ENCODE data around the gene SRP19.

SRP19 gene

DNA sequence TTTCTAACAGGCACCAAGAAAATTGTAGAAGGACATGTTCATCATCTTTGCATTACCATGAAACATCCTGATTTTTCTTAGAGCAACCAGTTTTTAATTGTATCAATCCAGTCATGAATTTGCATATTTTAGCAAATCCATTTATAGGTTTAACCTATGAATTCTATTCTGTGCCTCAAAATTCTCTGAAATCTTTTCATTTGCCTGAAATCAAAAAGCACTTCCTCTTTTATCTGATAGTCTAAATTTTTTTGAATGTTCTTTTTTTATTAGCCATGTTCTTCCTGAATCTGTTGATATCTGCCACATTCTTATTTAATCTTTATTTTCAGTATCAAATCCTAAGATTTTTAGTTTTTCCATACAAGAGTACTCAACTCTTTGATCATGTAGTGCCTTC lies 36.9 kb upstream of the SRP19 start:
- in situ Hi-C loops (cut with HindIII; ENCODE audit: low pct_ligation_motif_present, low sequenced_read_pairs) = no loop called here
- H3K27ac ChIP-seq = no peak overlapping the region
- H3K4me3 ChIP-seq (ENCODE audit: low read depth, low read length) = no peak overlapping the region
- peaks cover 28% of the 10 kb centered on the region for H3K36me3 ChIP-seq (replicated peaks)
- TF ChIP-seq, protein P1, sequence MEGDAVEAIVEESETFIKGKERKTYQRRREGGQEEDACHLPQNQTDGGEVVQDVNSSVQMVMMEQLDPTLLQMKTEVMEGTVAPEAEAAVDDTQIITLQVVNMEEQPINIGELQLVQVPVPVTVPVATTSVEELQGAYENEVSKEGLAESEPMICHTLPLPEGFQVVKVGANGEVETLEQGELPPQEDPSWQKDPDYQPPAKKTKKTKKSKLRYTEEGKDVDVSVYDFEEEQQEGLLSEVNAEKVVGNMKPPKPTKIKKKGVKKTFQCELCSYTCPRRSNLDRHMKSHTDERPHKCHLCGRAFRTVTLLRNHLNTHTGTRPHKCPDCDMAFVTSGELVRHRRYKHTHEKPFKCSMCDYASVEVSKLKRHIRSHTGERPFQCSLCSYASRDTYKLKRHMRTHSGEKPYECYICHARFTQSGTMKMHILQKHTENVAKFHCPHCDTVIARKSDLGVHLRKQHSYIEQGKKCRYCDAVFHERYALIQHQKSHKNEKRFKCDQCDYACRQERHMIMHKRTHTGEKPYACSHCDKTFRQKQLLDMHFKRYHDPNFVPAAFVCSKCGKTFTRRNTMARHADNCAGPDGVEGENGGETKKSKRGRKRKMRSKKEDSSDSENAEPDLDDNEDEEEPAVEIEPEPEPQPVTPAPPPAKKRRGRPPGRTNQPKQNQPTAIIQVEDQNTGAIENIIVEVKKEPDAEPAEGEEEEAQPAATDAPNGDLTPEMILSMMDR (IDR thresholded peaks at IDR 0.05; ENCODE audit: low read depth, low read length, missing control alignments) = no peak
- H3K27me3 ChIP-seq (replicated peaks) = no peaks in the 10 kb centered on the region
- DNase-seq = no peak

DNA sequence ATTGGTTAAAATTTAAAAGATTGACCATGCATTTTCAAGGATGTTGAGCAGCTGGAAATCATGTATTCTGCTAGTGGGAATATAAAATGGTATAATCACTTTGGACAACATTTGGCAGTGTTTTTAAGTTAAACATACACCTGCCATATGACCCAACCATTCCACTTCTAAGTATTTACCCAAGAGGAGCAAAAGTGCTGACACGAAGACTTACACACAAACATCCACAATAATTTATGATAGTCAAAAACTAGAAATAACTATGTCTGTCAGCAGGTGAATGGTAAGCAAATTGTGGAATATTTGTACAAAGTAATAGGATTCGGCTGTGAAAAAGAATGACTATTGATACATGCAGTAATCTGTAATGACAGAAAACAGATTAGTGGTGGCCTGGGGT lies 30.7 kb upstream of the SRP19 start:
- no peak overlapping the region for H3K4me3 ChIP-seq (ENCODE audit: low read depth, low read length)
- in situ Hi-C loops (cut with HindIII; ENCODE audit: low pct_ligation_motif_present, low sequenced_read_pairs) = no loop called here
- peaks cover 17% of the 10 kb centered on the region for H3K36me3 ChIP-seq (replicated peaks)
- TF ChIP-seq, protein P1 (IDR thresholded peaks at IDR 0.05; ENCODE audit: low read depth, low read length, missing control alignments) = no peak
- no peaks in the 10 kb centered on the region for H3K27me3 ChIP-seq (replicated peaks)
- H3K27ac ChIP-seq = no peak overlapping the region
- DNase-seq = no peak

DNA sequence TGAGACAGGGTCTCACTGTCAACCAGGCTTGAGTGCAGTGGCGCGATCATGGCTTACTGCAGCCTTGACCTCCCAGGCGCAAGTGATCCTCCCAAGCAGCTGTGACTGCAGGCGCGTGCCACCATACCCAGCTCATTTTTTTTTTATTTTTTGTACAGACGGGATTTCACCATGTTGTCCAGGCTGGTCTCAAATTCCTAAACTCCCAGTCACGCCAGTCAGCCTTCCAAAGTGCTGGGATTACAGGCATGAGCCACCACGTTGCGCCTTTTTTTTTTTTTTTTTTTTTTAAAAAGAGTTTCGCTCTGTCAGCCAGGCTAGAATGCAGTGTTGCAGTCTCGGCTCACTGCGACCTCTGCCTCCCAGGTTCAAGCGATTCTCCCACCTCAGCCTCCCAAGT lies 27.1 kb upstream of the SRP19 start:
- TF ChIP-seq, protein P1 (IDR thresholded peaks at IDR 0.05; ENCODE audit: low read depth, low read length, missing control alignments) = no peak
- peaks cover 19% of the 10 kb centered on the region for H3K36me3 ChIP-seq (replicated peaks)
- in situ Hi-C loops (cut with HindIII; ENCODE audit: low pct_ligation_motif_present, low sequenced_read_pairs) = no loop called here

DNA sequence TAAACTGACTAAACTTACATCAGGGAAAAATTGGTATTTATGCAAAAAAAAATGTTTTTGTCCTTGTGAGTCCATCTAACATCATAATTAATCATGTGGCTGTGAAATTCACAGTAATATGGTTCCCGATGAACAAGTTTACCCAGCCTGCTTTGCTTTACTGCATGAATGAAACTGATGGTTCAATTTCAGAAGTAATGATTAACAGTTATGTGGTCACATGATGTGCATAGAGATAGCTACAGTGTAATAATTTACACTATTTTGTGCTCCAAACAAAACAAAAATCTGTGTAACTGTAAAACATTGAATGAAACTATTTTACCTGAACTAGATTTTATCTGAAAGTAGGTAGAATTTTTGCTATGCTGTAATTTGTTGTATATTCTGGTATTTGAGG lies 16.6 kb upstream of the SRP19 start:
- DNase-seq = no peak
- Histone ChIP-seq H3K27me3 (replicated peaks) (no peaks in the 10 kb centered on the region), H3K36me3 (replicated peaks) (peaks cover 1% of the 10 kb centered on the region), H3K4me3 (ENCODE audit: low read depth, low read length) (no peak overlapping the region), H3K27ac (no peak overlapping the region)
- in situ Hi-C loops (cut with HindIII; ENCODE audit: low pct_ligation_motif_present, low sequenced_read_pairs) = no loop called here
- TF ChIP-seq, protein P1 (IDR thresholded peaks at IDR 0.05; ENCODE audit: low read depth, low read length, missing control alignments) = no peak

More for the DNA sequence above, 27.1 kb upstream of the SRP19 start:
- no peak overlapping the region for H3K27ac ChIP-seq
- H3K27me3 ChIP-seq (replicated peaks) = no peaks in the 10 kb centered on the region
- H3K4me3 ChIP-seq (ENCODE audit: low read depth, low read length) = no peak overlapping the region
- DNase-seq = no peak

DNA sequence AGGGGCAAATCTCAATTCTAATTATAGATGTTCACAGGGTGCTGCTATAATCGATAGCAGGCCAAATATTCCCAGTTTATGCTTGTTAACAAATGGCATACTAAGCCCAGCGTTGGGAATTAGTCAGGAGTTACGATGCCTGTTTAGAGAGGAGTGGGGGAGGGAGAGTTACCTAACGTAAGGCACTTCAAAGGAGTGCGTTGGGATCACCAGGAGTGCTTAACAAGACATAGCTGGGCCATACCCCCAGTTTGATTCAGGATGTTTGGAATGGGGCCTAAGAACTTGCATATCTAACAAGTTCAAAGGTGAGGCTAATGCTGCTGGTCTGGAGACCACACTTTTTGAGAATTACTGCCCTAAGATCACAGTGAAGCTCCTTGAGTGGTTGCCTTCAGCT lies 14.5 kb upstream of the SRP19 start:
- no peaks in the 10 kb centered on the region for H3K36me3 ChIP-seq (replicated peaks)
- DNase-seq = no peak
- no peaks in the 10 kb centered on the region for H3K27me3 ChIP-seq (replicated peaks)
- in situ Hi-C loops (cut with HindIII; ENCODE audit: low pct_ligation_motif_present, low sequenced_read_pairs) = no loop called here
- H3K27ac ChIP-seq = no peak overlapping the region
- TF ChIP-seq, protein P1 (IDR thresholded peaks at IDR 0.05; ENCODE audit: low read depth, low read length, missing control alignments) = no peak
- no peak overlapping the region for H3K4me3 ChIP-seq (ENCODE audit: low read depth, low read length)

DNA sequence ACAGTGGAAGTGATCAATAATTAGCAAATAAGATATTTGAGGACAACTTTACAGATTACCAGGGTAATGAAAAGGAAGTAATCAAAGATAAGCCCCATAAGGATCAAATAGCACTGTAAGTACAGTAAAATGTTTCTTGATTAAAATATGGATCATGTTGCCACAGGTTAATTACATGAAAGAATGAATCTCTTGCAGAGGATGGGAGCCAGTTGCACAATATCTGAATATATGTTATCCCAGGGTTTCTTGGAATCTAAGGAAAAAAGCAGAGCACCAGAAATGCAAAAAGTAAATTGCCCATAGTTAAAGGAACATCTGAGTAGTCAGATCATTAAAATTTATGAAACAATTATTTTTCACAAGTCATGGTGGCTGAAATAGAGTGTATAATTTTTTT lies 13.8 kb upstream of the SRP19 start:
- no peak overlapping the region for H3K27ac ChIP-seq
- no peaks in the 10 kb centered on the region for H3K27me3 ChIP-seq (replicated peaks)
- DNase-seq = no peak
- TF ChIP-seq, protein P1 (IDR thresholded peaks at IDR 0.05; ENCODE audit: low read depth, low read length, missing control alignments) = no peak
- in situ Hi-C loops (cut with HindIII; ENCODE audit: low pct_ligation_motif_present, low sequenced_read_pairs) = no loop called here
- H3K4me3 ChIP-seq (ENCODE audit: low read depth, low read length) = no peak overlapping the region
- H3K36me3 ChIP-seq (replicated peaks) = no peaks in the 10 kb centered on the region
